RWPE2 (cell line): Measurements from ENCODE around the gene GPR146.
"Not testable (repeated sequence)": the region's sequence is repeated elsewhere in the genome, so short reads cannot be mapped to it uniquely, and the experiment has no call there.

ENCODE experiments used
- ATAC-seq: fragments of 200-7000 bp; cut with Tn5 transposase; 3 replicates; pipeline ENCODE4 v1.9.1; 2021; ENCODE audit warnings: low read depth
- DNase-seq: peaks from one replicate; pipeline ENCODE4 v3.0.0-alpha.2; 2020; ENCODE audit warnings: low spot score
- H3K27ac ChIP-seq: fragments of 450-650 bp; 2 replicates; pipeline ENCODE4 v1.5.1; 2017; ENCODE audit warnings: mild to moderate bottlenecking; ENCODE audit not compliant: poor library complexity, severe bottlenecking
- H3K27me3 ChIP-seq: fragments of 250-450 bp; sonication (Bioruptor Pico); 2 replicates; pipeline ENCODE4 v1.5.1; 2021; ENCODE audit warnings: mild to moderate bottlenecking, moderate library complexity; ENCODE audit not compliant: insufficient read depth, poor library complexity, severe bottlenecking
- H3K36me3 ChIP-seq: fragments of 250-450 bp; sonication (Bioruptor Pico); 2 replicates; pipeline ENCODE4 v1.5.1; 2020; ENCODE audit warnings: low read depth, mild to moderate bottlenecking, moderate library complexity
- H3K4me1 ChIP-seq: fragments of 250-450 bp; sonication (Bioruptor Pico); 2 replicates; pipeline ENCODE4 v1.5.1; 2021; ENCODE audit warnings: mild to moderate bottlenecking, moderate library complexity; ENCODE audit not compliant: insufficient read depth, poor library complexity, severe bottlenecking
- H3K4me3 ChIP-seq: fragments of 250-450 bp; sonication (Bioruptor Pico); 2 replicates; pipeline ENCODE4 v1.5.1; 2021; ENCODE audit warnings: mild to moderate bottlenecking, moderate library complexity; ENCODE audit not compliant: severe bottlenecking
- H3K9me3 ChIP-seq: fragments of 250-450 bp; sonication (Bioruptor Pico); 2 replicates; pipeline ENCODE4 v1.5.1; 2021; ENCODE audit warnings: mild to moderate bottlenecking, moderate library complexity; ENCODE audit not compliant: severe bottlenecking
- CTCF ChIP-seq: fragments of 450-650 bp; IDR thresholded peaks from one replicate; pipeline ENCODE4 v1.5.1; 2017; ENCODE audit warnings: mild to moderate bottlenecking, moderate library complexity; ENCODE audit not compliant: poor library complexity, severe bottlenecking

Gene GPR146

GRCh38 chr7:1030444-1031070, 13.8 kb upstream of the GPR146 start:
- ATAC-seq (no peak), DNase-seq (no peak)
- H3K4me3 ChIP-seq = no peak overlapping the region
- peaks cover 13% of the 10 kb centered on the region for H3K36me3 ChIP-seq
- TF ChIP-seq CTCF = no peak
- H3K27ac ChIP-seq = no peak overlapping the region
- H3K4me1 ChIP-seq = peaks cover 5% of the 10 kb centered on the region
- H3K27me3 ChIP-seq = no peaks in the 10 kb centered on the region
- no peaks in the 10 kb centered on the region for H3K9me3 ChIP-seq

GRCh38 chr7:1031716-1032455, 12.5 kb upstream of the GPR146 start:
- ATAC-seq (no peak), DNase-seq (no peak)

GRCh38 chr7:1032536-1033181, 11.7 kb upstream of the GPR146 start:
- H3K4me3 ChIP-seq = no peak overlapping the region
- DNase-seq (no peak), ATAC-seq (no peak)
- H3K27ac ChIP-seq = no peak overlapping the region
- no peaks in the 10 kb centered on the region for H3K27me3 ChIP-seq
- no peaks in the 10 kb centered on the region for H3K9me3 ChIP-seq
- H3K36me3 ChIP-seq = no peaks in the 10 kb centered on the region
- H3K4me1 ChIP-seq = peaks cover 5% of the 10 kb centered on the region
- TF ChIP-seq CTCF = no peak

More at GRCh38 chr7:1031716-1032455, 12.5 kb upstream of the GPR146 start:
- no peak overlapping the region for H3K27ac ChIP-seq
- no peaks in the 10 kb centered on the region for H3K9me3 ChIP-seq
- no peaks in the 10 kb centered on the region; the same call in 1 of the 2 replicates for H3K36me3 ChIP-seq
- no peak overlapping the region for H3K4me3 ChIP-seq
- H3K4me1 ChIP-seq = peaks cover 5% of the 10 kb centered on the region
- H3K27me3 ChIP-seq = no peaks in the 10 kb centered on the region
- no peak for TF ChIP-seq CTCF

- Histone ChIP-seq H3K27me3 (no peaks in the 10 kb centered on the region), H3K4me1 (peaks cover 5% of the 10 kb centered on the region), H3K4me3 (no peak overlapping the region), H3K9me3 (no peaks in the 10 kb centered on the region), H3K27ac (no peak overlapping the region), H3K36me3 (no peaks in the 10 kb centered on the region)
- ATAC-seq = no peak
- TF ChIP-seq CTCF = no peak
- no peak for DNase-seq
These were observed 10.7 kb upstream of the GPR146 start for GRCh38 chr7:1033546-1034145.

DNA sequence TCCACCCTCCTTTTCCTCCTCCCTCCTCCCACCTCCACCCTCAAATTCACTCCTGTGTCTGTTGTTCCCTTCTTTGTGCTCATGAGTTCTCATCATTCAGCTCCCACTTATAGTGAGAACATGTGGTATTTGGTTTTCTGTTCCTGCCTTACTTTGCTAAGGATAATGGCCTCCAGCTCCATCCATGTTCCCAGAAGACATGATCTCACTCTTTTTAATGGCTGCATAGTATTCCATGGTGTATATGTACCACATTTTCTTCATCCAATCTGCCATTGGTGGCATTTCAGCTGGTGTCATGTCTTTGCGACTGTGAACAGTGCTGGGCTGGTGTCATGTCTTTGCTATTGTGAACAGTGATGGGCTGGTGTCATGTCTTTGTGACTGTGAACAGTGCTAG, 9.6 kb upstream of the GPR146 start:
- not testable (repeated sequence) for H3K27me3 ChIP-seq, H3K36me3 ChIP-seq, H3K4me3 ChIP-seq, H3K27ac ChIP-seq, H3K9me3 ChIP-seq, DNase-seq, H3K4me1 ChIP-seq, ATAC-seq

DNA sequence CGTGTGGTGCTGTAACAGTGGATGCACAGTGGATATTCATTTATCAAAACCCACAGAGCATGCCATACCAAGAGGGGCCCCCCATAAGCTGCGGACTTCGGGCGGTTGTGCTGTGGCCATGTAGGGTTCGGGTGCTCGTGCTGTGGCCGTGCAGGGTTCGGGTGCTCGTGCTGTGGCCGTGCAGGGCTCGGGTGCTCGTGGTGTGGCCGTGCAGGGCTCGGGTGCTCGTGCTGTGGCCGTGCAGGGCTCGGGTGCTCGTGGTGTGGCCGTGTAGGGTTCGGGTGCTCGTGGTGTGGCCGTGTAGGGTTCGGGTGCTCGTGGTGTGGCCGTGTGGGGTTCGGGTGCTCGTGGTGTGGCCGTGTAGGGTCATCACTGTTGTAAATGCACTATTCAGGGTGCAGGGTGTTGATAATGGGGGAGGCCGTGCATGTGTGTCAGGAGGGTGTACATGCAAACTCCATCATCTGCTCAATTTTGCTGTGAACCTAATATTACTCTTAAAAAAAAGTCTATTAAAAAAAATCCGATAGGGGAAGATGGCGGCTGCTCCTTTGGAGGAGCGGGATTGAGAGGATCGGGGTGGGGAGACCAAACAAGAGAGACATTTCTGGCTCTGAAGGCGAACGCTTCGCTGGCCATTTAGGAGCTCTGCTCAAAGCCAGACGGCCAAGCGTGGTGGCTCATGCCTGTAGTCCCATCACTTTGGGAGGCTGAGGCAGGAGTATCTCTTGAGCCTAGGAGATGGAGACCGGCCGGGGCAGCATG, 8.0 kb upstream of the GPR146 start:
- H3K27me3 ChIP-seq, H3K4me3 ChIP-seq, H3K9me3 ChIP-seq, DNase-seq, H3K36me3 ChIP-seq, H3K4me1 ChIP-seq, H3K27ac ChIP-seq, ATAC-seq: not testable (repeated sequence)

DNA sequence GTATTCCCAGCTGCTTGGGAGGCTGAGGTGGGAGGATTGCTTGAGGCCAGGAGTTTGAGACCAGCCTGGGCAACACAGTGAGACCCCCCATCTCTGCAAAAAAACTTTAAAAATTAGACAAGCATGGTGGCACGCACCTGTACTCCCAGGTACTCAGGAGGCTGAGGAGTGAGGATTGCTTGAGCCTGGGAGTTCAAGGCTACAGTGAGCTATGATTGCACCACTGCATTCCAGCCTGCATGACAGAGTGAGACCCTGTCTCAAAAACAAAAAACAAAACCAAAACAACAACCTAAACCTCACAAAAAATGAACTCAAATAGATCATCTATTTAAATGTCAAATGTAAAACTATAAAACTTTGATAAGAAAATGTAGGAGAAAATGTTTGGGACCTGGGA, 4.1 kb upstream of the GPR146 start:
- not testable (repeated sequence) for H3K9me3 ChIP-seq, H3K4me3 ChIP-seq, ATAC-seq, H3K27ac ChIP-seq, H3K4me1 ChIP-seq, H3K27me3 ChIP-seq, H3K36me3 ChIP-seq, DNase-seq
